HG02852 (cell line): ENCODE data around the gene TMEM164.
A peak's percentile ranks its signal among the peaks of the same experiment; 100 is the strongest.

Experiments
- ATAC-seq: cut with Tn5 transposase; IDR thresholded peaks from one replicate; pipeline ENCODE4 v1.9.1; 2021; ENCODE audit warnings: mild to moderate bottlenecking, moderate library complexity; ENCODE audit not compliant: unreplicated experiment

The TMEM164 gene

GRCh38 chrX:110036162-110037033 lies 33.5 kb downstream of the TMEM164 start:
- ATAC-seq = no peak

GRCh38 chrX:110037178-110037577 lies 34.3 kb downstream of the TMEM164 start:
- ATAC-seq = no peak

GRCh38 chrX:110038900-110039299 lies 36.0 kb downstream of the TMEM164 start:
- no peak for ATAC-seq

- no peak for ATAC-seq
Observed at GRCh38 chrX:110041980-110042379, 39.1 kb downstream of the TMEM164 start.

GRCh38 chrX:110042496-110042895 lies 39.6 kb downstream of the TMEM164 start:
- ATAC-seq = no peak

- ATAC-seq = no peak
Observed at GRCh38 chrX:110043506-110043905, 40.6 kb downstream of the TMEM164 start.

GRCh38 chrX:110044346-110045249 lies 41.7 kb downstream of the TMEM164 start:
- ATAC-seq = no peak

- ATAC-seq = no peak
Observed at GRCh38 chrX:110045421-110045820, 42.5 kb downstream of the TMEM164 start.

GRCh38 chrX:110046001-110046400 lies 43.1 kb downstream of the TMEM164 start:
- ATAC-seq = no peak

- no peak for ATAC-seq
Observed at GRCh38 chrX:110046971-110047370, 44.1 kb downstream of the TMEM164 start.

- no peak for ATAC-seq
Observed at GRCh38 chrX:110049096-110049495, 46.2 kb downstream of the TMEM164 start.

- no peak for ATAC-seq
Observed at GRCh38 chrX:110050386-110050785, 47.5 kb downstream of the TMEM164 start.

- ATAC-seq = peak; percentile 57
Observed at GRCh38 chrX:110050901-110051300, 48.0 kb downstream of the TMEM164 start.

GRCh38 chrX:110051559-110051958 lies 48.6 kb downstream of the TMEM164 start:
- no peak for ATAC-seq

- no peak for ATAC-seq
Observed at GRCh38 chrX:110052303-110052702, 49.4 kb downstream of the TMEM164 start.

- ATAC-seq = no peak
Observed at GRCh38 chrX:110053453-110053852, 50.5 kb downstream of the TMEM164 start.

- no peak for ATAC-seq
Observed at GRCh38 chrX:110055616-110056015, 52.7 kb downstream of the TMEM164 start.

- no peak for ATAC-seq
Observed at GRCh38 chrX:110056419-110056818, 53.5 kb downstream of the TMEM164 start.

- no peak for ATAC-seq
Observed at GRCh38 chrX:110059410-110059809, 56.5 kb downstream of the TMEM164 start.

GRCh38 chrX:110060317-110060716 lies 57.4 kb downstream of the TMEM164 start:
- no peak for ATAC-seq

- ATAC-seq = no peak
Observed at GRCh38 chrX:110060846-110061537, 58.1 kb downstream of the TMEM164 start.
